H9 (cell line): ENCODE results near the gene COX7B. TPM values are rescaled to one million over a fixed set of nuclear protein-coding genes. Genes with fewer than 3 reads are reported as not detected.

Experiments used
- DNase-seq: peaks from one replicate; pipeline ENCODE4 v3.0.0-alpha.2; 2017
- H2AFZ ChIP-seq: one replicate; pipeline ENCODE4 v1.6.1; 2013; ENCODE audit warnings: mild to moderate bottlenecking, low read length, control low read depth, moderate library complexity
- H2AK5ac ChIP-seq: 2 replicates; pipeline ENCODE4 v1.6.1; 2013; ENCODE audit warnings: low read length, control low read depth, mixed read lengths; ENCODE audit not compliant: insufficient read length
- H2BK120ac ChIP-seq: one replicate; pipeline ENCODE4 v1.6.1; 2013; ENCODE audit warnings: low read depth, mild to moderate bottlenecking, low read length, control low read depth, inconsistent platforms; ENCODE audit not compliant: poor library complexity, severe bottlenecking
- H2BK12ac ChIP-seq: 2 replicates; pipeline ENCODE4 v1.6.1; 2013; ENCODE audit warnings: low read length, control low read depth, mixed read lengths, low read depth; ENCODE audit not compliant: insufficient read length
- H2BK15ac ChIP-seq: 2 replicates; pipeline ENCODE4 v1.6.1; 2013; ENCODE audit warnings: low read depth, low read length, control low read depth
- H2BK20ac ChIP-seq: one replicate; pipeline ENCODE4 v1.6.1; 2013; ENCODE audit warnings: low read depth, mild to moderate bottlenecking, low read length, control low read depth, inconsistent platforms; ENCODE audit not compliant: poor library complexity, severe bottlenecking
- H2BK5ac ChIP-seq: 2 replicates; pipeline ENCODE4 v1.6.1; 2013; ENCODE audit warnings: low read length, control low read depth, mixed read lengths; ENCODE audit not compliant: insufficient read length
- H3K14ac ChIP-seq: 2 replicates; pipeline ENCODE4 v1.6.1; 2013; ENCODE audit warnings: low read length, control low read depth; ENCODE audit not compliant: insufficient read depth
- H3K18ac ChIP-seq: 2 replicates; pipeline ENCODE4 v1.6.1; 2013; ENCODE audit warnings: low read depth, mild to moderate bottlenecking, mixed read lengths, low read length, control low read depth; ENCODE audit not compliant: insufficient read length
- H3K23ac ChIP-seq: 2 replicates; pipeline ENCODE4 v1.6.1; 2013; ENCODE audit warnings: low read length, control low read depth, mixed read lengths, low read depth; ENCODE audit not compliant: insufficient read length
- H3K23me2 ChIP-seq: 2 replicates; pipeline ENCODE4 v1.6.1; 2013; ENCODE audit warnings: low read depth, mild to moderate bottlenecking, mixed read lengths, low read length, control low read depth; ENCODE audit not compliant: insufficient read length, poor library complexity, severe bottlenecking
- H3K27ac ChIP-seq: 2 replicates; pipeline ENCODE4 v1.5.1; 2013; ENCODE audit warnings: low read length, control low read depth, mixed read lengths, low read depth; ENCODE audit not compliant: insufficient read length
- H3K27me3 ChIP-seq: 2 replicates; pipeline ENCODE4 v1.6.1; 2013; ENCODE audit warnings: low read length, control low read depth, inconsistent platforms; ENCODE audit not compliant: insufficient read depth
- H3K4ac ChIP-seq: 2 replicates; pipeline ENCODE4 v1.6.1; 2013; ENCODE audit warnings: low read depth, mild to moderate bottlenecking, control low read depth, inconsistent platforms, low read length, moderate library complexity
- H3K4me1 ChIP-seq: 2 replicates; pipeline ENCODE4 v1.6.1; 2013; ENCODE audit warnings: low read length, control low read depth, inconsistent platforms; ENCODE audit not compliant: insufficient read depth
- H3K4me2 ChIP-seq: 2 replicates; pipeline ENCODE4 v1.6.1; 2013; ENCODE audit warnings: low read length, control low read depth, mixed read lengths; ENCODE audit not compliant: insufficient read length, insufficient read depth
- H3K56ac ChIP-seq: 2 replicates; pipeline ENCODE4 v1.6.1; 2013; ENCODE audit warnings: low read depth, mild to moderate bottlenecking, mixed read lengths, low read length, control low read depth; ENCODE audit not compliant: insufficient read length
- H3K79me1 ChIP-seq: 2 replicates; pipeline ENCODE4 v1.6.1; 2013; ENCODE audit warnings: low read depth, mild to moderate bottlenecking, moderate library complexity, low read length, control low read depth, inconsistent platforms; ENCODE audit not compliant: insufficient read depth, poor library complexity, severe bottlenecking
- H3K79me2 ChIP-seq: 2 replicates; pipeline ENCODE4 v1.6.1; 2013; ENCODE audit warnings: low read length, control low read depth, inconsistent platforms; ENCODE audit not compliant: insufficient read depth
- H3K9ac ChIP-seq: 2 replicates; pipeline ENCODE4 v1.6.1; 2013; ENCODE audit warnings: low read length, control low read depth, mixed read lengths; ENCODE audit not compliant: insufficient read length; ENCODE audit errors: extremely low read depth
- H3K9me3 ChIP-seq: one replicate; pipeline ENCODE4 v1.6.1; 2013; ENCODE audit warnings: low read depth, low read length, inconsistent platforms; ENCODE audit not compliant: control insufficient read depth
- H3T11ph ChIP-seq: one replicate; pipeline ENCODE4 v1.6.1; 2013; ENCODE audit warnings: mild to moderate bottlenecking, low read length, control low read depth, inconsistent platforms
- H4K20me1 ChIP-seq: one replicate; pipeline ENCODE4 v1.6.1; 2013; ENCODE audit not compliant: control insufficient read depth, insufficient read length, insufficient read depth
- H4K5ac ChIP-seq: 2 replicates; pipeline ENCODE4 v1.6.1; 2013; ENCODE audit warnings: low read depth, mild to moderate bottlenecking, mixed read lengths, low read length, control low read depth; ENCODE audit not compliant: insufficient read length
- H4K8ac ChIP-seq: replicated peaks from 2 replicates; pipeline ENCODE4 v1.6.1; 2013; ENCODE audit warnings: low read length, control low read depth, mixed read lengths, low read depth; ENCODE audit not compliant: insufficient read length
- H4K91ac ChIP-seq: 2 replicates; pipeline ENCODE4 v1.6.1; 2013; ENCODE audit warnings: low read depth, mild to moderate bottlenecking, moderate library complexity, mixed read lengths, low read length, control low read depth; ENCODE audit not compliant: insufficient read length
- H3K27ac Mint-ChIP-seq, 3 experiments: 2 replicates in 2 of 3; 3 replicates in 1 of 3; pipeline ENCODE4 v1.8.0; 2020 to 2021; ENCODE audit warnings: mixed read lengths in 3 of 3, mild to moderate bottlenecking in 1 of 3, moderate library complexity in 1 of 3
- H3K27me3 Mint-ChIP-seq: 2 replicates; pipeline ENCODE4 v1.8.0; 2021; ENCODE audit warnings: low read depth, mild to moderate bottlenecking, moderate library complexity, mixed read lengths
- H3K36me3 Mint-ChIP-seq, 3 experiments: 2 replicates in 2 of 3; 3 replicates in 1 of 3; pipeline ENCODE4 v1.8.0; 2020 to 2021; ENCODE audit warnings: low read depth in 3 of 3, mixed read lengths in 3 of 3; ENCODE audit not compliant: insufficient read depth in 1 of 3
- H3K4me1 Mint-ChIP-seq, 2 experiments: 2 replicates each; pipeline ENCODE4 v1.8.0; 2020; ENCODE audit warnings: mixed read lengths in 2 of 2
- H3K4me3 Mint-ChIP-seq, 2 experiments: 2 replicates in 1 of 2; 3 replicates in 1 of 2; pipeline ENCODE4 v1.8.0; 2020 to 2021; ENCODE audit warnings: mild to moderate bottlenecking in 2 of 2, mixed read lengths in 2 of 2, moderate library complexity in 1 of 2
- H3K9me3 Mint-ChIP-seq, 2 experiments: 2 replicates in 1 of 2; 3 replicates in 1 of 2; pipeline ENCODE4 v1.8.0; 2020; ENCODE audit warnings: mild to moderate bottlenecking in 2 of 2, mixed read lengths in 2 of 2, moderate library complexity in 1 of 2
- total RNA-seq: library from RNA; stranded (reverse); gene quantifications from 2 replicates; pipeline ENCODE4 v1.2.1, GENCODE V29; 2021
- TF ChIP-seq, protein P1 (sequence below): fragments of 200-600 bp; sonication (generic); conservative IDR thresholded peaks from 3 replicates; pipeline ENCODE4 v1.8.0; 2021; ENCODE audit warnings: antibody characterized with exemption, mild to moderate bottlenecking

The COX7B gene
- total RNA-seq, 1 experiment from 2014 or later: 253 TPM

GRCh38 chrX:77922787-77923186, 23.5 kb downstream of the COX7B start:
- no peak overlapping the region for H2BK12ac ChIP-seq
- H2AK5ac ChIP-seq: no peak overlapping the region
- H3K4me2 ChIP-seq: no peak overlapping the region
- no peak overlapping the region for H3K9ac ChIP-seq
- no peak overlapping the region for H2BK15ac ChIP-seq
- H3K36me3 Mint-ChIP-seq: peaks cover 0 to 4% (median 3%) of the 10 kb centered on the region in 3 experiments; a peak in 2 of 7 replicates
- H3K27ac Mint-ChIP-seq: no peak overlapping the region
- H2BK5ac ChIP-seq: no peak overlapping the region
- peaks cover 34 to 41% of the 10 kb centered on the region in 2 experiments for H3K9me3 Mint-ChIP-seq
- H2BK120ac ChIP-seq: no peak overlapping the region
- H4K5ac ChIP-seq: no peak overlapping the region
- H3T11ph ChIP-seq: no peak overlapping the region
- no peak overlapping the region for H2BK20ac ChIP-seq
- no peak overlapping the region for H3K23ac ChIP-seq
- no peaks in the 10 kb centered on the region for H3K4me1 Mint-ChIP-seq
- H3K27ac ChIP-seq: no peak overlapping the region
- no peak overlapping the region for H3K4ac ChIP-seq
- DNase-seq: no peak
- no peaks in the 10 kb centered on the region for H3K27me3 Mint-ChIP-seq
- H3K56ac ChIP-seq: no peak overlapping the region
- no peaks in the 10 kb centered on the region for H3K23me2 ChIP-seq
- H3K27me3 ChIP-seq: no peaks in the 10 kb centered on the region
- no peaks in the 10 kb centered on the region for H3K4me1 ChIP-seq
- no peak overlapping the region for H3K14ac ChIP-seq
- H3K18ac ChIP-seq: no peak overlapping the region
- no peak overlapping the region for H2AFZ ChIP-seq
- TF ChIP-seq, protein P1, sequence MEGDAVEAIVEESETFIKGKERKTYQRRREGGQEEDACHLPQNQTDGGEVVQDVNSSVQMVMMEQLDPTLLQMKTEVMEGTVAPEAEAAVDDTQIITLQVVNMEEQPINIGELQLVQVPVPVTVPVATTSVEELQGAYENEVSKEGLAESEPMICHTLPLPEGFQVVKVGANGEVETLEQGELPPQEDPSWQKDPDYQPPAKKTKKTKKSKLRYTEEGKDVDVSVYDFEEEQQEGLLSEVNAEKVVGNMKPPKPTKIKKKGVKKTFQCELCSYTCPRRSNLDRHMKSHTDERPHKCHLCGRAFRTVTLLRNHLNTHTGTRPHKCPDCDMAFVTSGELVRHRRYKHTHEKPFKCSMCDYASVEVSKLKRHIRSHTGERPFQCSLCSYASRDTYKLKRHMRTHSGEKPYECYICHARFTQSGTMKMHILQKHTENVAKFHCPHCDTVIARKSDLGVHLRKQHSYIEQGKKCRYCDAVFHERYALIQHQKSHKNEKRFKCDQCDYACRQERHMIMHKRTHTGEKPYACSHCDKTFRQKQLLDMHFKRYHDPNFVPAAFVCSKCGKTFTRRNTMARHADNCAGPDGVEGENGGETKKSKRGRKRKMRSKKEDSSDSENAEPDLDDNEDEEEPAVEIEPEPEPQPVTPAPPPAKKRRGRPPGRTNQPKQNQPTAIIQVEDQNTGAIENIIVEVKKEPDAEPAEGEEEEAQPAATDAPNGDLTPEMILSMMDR: no peak
- H4K20me1 ChIP-seq: no peaks in the 10 kb centered on the region
- no peak overlapping the region for H4K91ac ChIP-seq
- H4K8ac ChIP-seq: no peak overlapping the region
- H3K9me3 ChIP-seq: peaks cover 24% of the 10 kb centered on the region
- H3K4me3 Mint-ChIP-seq: no peak overlapping the region
- no peaks in the 10 kb centered on the region for H3K79me1 ChIP-seq
- no peaks in the 10 kb centered on the region for H3K79me2 ChIP-seq
